Fibroblast of lung (primary cell): Measurements from ENCODE around the gene NIT1. TPM values are rescaled to one million over a fixed set of nuclear protein-coding genes. Genes with fewer than 3 reads are reported as not detected.

Experiments
- DNase-seq, 2 donors: peaks; one replicate each; pipeline versions ENCODE4 v3.0.0 to v3.0.0-alpha.2; 2010; ENCODE audit warnings: low read depth in 2 of 2
- H2AFZ ChIP-seq: 2 replicates; pipeline ENCODE4 v1.5.1; 2012; ENCODE audit warnings: low read length, control low read depth, inconsistent platforms
- H3K27ac ChIP-seq: 2 replicates; pipeline ENCODE4 v1.5.1; 2011; ENCODE audit warnings: low read length, control low read depth; ENCODE audit not compliant: insufficient read depth
- H3K27me3 ChIP-seq: 2 replicates; pipeline ENCODE4 v1.5.1; 2011; ENCODE audit warnings: mild to moderate bottlenecking, low read length; ENCODE audit not compliant: control insufficient read depth, insufficient read depth
- H3K36me3 ChIP-seq: 2 replicates; pipeline ENCODE4 v1.5.1; 2011; ENCODE audit warnings: low read length; ENCODE audit not compliant: control insufficient read depth, insufficient read depth
- H3K4me1 ChIP-seq: 2 replicates; pipeline ENCODE4 v1.5.1; 2011; ENCODE audit warnings: low read length; ENCODE audit not compliant: control insufficient read depth, insufficient read depth; ENCODE audit errors: extremely low read depth
- H3K4me2 ChIP-seq: 2 replicates; pipeline ENCODE4 v1.5.1; 2011; ENCODE audit warnings: low read length, control low read depth; ENCODE audit not compliant: insufficient read depth; ENCODE audit errors: extremely low read depth
- H3K4me3 ChIP-seq, 4 experiments: fragments of 200-600 bp in 1 of 4; sonication (generic) in 1 of 4; replicated peaks in 1 of 4; 2 replicates each; pipeline ENCODE4 v1.5.1; 2011 to 2016; ENCODE audit warnings: low read length in 4 of 4, low read depth in 3 of 4, mild to moderate bottlenecking in 3 of 4, control low read depth in 2 of 4, inconsistent platforms in 1 of 4, mixed read lengths in 1 of 4; ENCODE audit not compliant: insufficient read depth in 1 of 4; ENCODE audit errors: control extremely low read depth in 1 of 4
- H3K79me2 ChIP-seq: 2 replicates; pipeline ENCODE4 v1.5.1; 2012; ENCODE audit warnings: mild to moderate bottlenecking, low read length, inconsistent platforms; ENCODE audit not compliant: control insufficient read depth, insufficient read depth
- H3K9ac ChIP-seq: 2 replicates; pipeline ENCODE4 v1.5.1; 2011; ENCODE audit warnings: mild to moderate bottlenecking, low read length, control low read depth; ENCODE audit not compliant: insufficient read depth
- H3K9me3 ChIP-seq: 2 replicates; pipeline ENCODE4 v1.5.1; 2012; ENCODE audit warnings: low read depth, low read length; ENCODE audit not compliant: control insufficient read depth, insufficient read depth
- H4K20me1 ChIP-seq: 2 replicates; pipeline ENCODE4 v1.5.1; 2011; ENCODE audit warnings: low read length; ENCODE audit not compliant: control insufficient read depth, insufficient read depth; ENCODE audit errors: extremely low read depth
- EZH2 ChIP-seq: IDR thresholded peaks from 2 replicates; pipeline ENCODE4 v1.5.1; 2012; ENCODE audit warnings: low read length, control low read depth, mild to moderate bottlenecking; ENCODE audit errors: missing control alignments
- polyA minus RNA-seq: library from RNA; depleted of rRNA, polyadenylated mRNA; stranded (reverse); fragments of >200 nt; gene quantifications from 2 replicates; pipeline ENCODE4 v1.2.3, GENCODE V29; 2011; ENCODE audit warnings: low replicate concordance
- polyA plus RNA-seq, 2 donors: library from polyadenylated mRNA; depleted of rRNA in 1 of 2; stranded (reverse) in 1 of 2; unstranded in 1 of 2; fragments of >200 nt; gene quantifications; 2 replicates each; pipeline ENCODE4 v1.2.1, GENCODE V29; 2011 to 2012; ENCODE audit warnings: missing spikeins in 1 of 2
- total RNA-seq: library from RNA; depleted of rRNA; stranded (reverse); fragments of >200 nt; gene quantifications from 2 replicates; pipeline ENCODE4 v1.2.1, GENCODE V29; 2014
- TF ChIP-seq, protein P1 (sequence below), 2 donors: IDR thresholded peaks in 1 of 2; conservative IDR thresholded peaks in 1 of 2; 1 replicate in 1 of 2; 2 replicates in 1 of 2; pipeline ENCODE4 v1.5.1; 2011 to 2012; ENCODE audit warnings: low read length in 2 of 2, control low read depth in 1 of 2, inconsistent platforms in 1 of 2, low read depth in 1 of 2, mild to moderate bottlenecking in 1 of 2

The NIT1 gene, protein sequence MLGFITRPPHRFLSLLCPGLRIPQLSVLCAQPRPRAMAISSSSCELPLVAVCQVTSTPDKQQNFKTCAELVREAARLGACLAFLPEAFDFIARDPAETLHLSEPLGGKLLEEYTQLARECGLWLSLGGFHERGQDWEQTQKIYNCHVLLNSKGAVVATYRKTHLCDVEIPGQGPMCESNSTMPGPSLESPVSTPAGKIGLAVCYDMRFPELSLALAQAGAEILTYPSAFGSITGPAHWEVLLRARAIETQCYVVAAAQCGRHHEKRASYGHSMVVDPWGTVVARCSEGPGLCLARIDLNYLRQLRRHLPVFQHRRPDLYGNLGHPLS
- total RNA-seq = 24.7 and 30.6 TPM in 2 replicates
- 42.6 and 83.1 TPM in 2 replicates for polyA plus RNA-seq
- 25.8 and 37.3 TPM in 2 replicates for polyA plus RNA-seq (2012)
- polyA minus RNA-seq = 41.0 and 80.6 TPM in 2 replicates

DNA sequence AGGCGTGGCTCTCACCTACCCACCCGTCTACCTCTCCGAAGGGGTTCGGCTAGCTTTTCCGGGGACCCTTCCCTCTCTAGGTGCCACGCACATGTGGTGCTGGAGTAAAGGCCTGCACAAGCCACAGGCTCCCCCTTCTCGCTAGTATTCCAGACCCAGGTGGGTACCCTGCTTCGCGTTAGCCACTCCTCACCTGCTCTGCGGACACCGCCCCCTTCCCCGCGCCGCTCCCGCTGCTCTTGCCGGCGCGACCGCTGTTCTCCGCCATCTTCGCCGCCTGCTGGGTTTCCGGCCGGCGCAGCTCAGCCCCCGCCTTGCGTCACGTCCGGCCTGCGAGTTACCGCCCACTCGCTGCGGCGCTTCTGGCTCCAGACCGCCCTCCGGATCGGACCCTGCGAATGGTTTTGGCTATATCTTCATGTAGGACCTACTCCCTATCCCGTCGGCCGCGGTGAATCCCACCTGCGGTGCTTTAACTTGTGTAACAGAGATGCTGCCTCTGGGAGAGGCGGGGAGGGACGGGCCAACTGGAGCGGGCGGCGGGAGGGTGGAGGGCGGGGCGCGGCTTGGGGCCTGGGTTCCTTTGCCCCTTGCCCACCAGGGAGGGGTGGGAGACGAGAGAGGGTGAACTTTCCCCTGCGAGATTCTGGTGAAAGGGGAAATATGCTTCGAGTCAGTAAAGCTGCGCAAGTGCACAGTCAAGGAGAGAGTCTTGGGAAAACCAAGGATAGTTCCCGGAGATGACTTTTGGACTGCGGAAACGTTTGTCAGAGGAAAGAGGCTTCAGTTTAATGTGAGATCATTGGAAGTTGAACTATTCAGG is at the start of gene NIT1, which contains the start of gene PFDN2:
NIT1 (plus strand) TSS at position 347 of the 823 bp plus-strand sequence; CDS start at position 419, 72 bp downstream.
PFDN2 (minus strand) TSS at position 279 of the 823 bp plus-strand sequence; CDS start at position 268, 11 bp downstream.
- Histone ChIP-seq H3K4me1 (peaks cover 15% of the 10 kb centered on the region), H2AFZ (peak within 1 kb of the TSS; percentile 95), H3K36me3 (peaks cover 21% of the 10 kb centered on the region), H3K27ac (peak within 1 kb of the TSS; percentile 100), H3K27me3 (no peaks in the 10 kb centered on the region), H3K9ac (peak within 1 kb of the TSS; percentile 97), H3K4me3 (peak within 1 kb of the TSS; percentile 85 to 100 (median 96)), H3K4me2 (peak within 1 kb of the TSS; percentile 100), H3K79me2 (peaks cover 57% of the 10 kb centered on the region), H4K20me1 (peaks cover 2% of the 10 kb centered on the region), H3K9me3 (no peaks in the 10 kb centered on the region)
- DNase-seq = peak; percentile 84 to 87
- TF ChIP-seq, protein P1, sequence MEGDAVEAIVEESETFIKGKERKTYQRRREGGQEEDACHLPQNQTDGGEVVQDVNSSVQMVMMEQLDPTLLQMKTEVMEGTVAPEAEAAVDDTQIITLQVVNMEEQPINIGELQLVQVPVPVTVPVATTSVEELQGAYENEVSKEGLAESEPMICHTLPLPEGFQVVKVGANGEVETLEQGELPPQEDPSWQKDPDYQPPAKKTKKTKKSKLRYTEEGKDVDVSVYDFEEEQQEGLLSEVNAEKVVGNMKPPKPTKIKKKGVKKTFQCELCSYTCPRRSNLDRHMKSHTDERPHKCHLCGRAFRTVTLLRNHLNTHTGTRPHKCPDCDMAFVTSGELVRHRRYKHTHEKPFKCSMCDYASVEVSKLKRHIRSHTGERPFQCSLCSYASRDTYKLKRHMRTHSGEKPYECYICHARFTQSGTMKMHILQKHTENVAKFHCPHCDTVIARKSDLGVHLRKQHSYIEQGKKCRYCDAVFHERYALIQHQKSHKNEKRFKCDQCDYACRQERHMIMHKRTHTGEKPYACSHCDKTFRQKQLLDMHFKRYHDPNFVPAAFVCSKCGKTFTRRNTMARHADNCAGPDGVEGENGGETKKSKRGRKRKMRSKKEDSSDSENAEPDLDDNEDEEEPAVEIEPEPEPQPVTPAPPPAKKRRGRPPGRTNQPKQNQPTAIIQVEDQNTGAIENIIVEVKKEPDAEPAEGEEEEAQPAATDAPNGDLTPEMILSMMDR (conservative IDR thresholded peaks at IDR 0.05 in 1 of 2, IDR thresholded peaks at IDR 0.05 in 1 of 2; ENCODE audit: low read depth in 1 of 2, low read length in 2 of 2) = no peak
- TF ChIP-seq EZH2 = no peak

DNA sequence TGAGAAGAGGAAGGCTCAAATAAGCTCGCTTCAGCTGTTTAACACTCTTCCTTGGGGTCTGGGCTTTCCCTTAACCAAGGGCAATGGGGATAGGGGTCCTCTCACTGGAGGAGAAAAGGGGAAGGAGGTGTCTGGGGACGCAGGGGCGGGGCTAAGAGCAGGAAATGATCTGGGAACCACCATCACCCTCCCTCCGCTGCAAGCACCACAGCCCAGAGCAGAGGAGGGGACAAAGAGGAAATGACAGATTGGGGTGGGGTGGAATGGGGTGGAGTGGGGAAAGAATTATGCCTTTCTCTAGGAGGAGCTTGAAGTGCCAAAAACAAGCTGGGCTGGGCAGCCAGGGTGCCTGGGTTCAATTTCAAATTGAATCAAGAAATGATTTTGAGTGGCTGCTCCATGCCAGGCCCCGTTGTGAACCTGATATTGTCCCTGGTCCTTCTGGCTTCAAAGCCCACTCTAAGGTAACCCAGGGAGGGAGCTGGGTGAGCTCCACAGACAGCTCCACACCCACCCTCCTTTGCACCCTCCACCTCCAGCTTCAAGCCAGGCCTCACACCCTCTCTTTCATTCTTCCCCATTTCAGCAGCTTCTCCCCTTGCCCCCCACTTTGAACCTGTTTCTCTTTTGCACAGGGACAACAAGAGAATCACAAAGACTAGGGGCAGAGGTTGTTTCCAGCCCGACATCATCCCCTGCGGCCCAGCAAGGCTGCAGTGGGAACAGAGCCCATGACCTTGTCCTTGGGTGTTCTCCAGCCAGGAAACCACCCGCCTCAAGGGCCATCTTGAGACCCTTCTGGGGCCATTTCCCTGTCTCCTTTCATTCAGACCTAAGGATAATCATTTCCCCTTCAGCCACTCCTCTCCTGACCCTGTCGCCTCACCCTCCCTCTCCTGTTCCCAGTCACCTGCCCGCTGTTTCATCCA is 49.3 kb upstream of the NIT1 start:
- TF ChIP-seq, protein P1 (conservative IDR thresholded peaks at IDR 0.05 in 1 of 2, IDR thresholded peaks at IDR 0.05 in 1 of 2; ENCODE audit: low read depth in 1 of 2, low read length in 2 of 2) = no peak
- no peak for TF ChIP-seq EZH2
- H3K4me2 ChIP-seq = no peak overlapping the region
- H3K4me3 ChIP-seq = no peak overlapping the region
- no peaks in the 10 kb centered on the region for H3K79me2 ChIP-seq
- H3K4me1 ChIP-seq = no peaks in the 10 kb centered on the region
- peaks cover 4% of the 10 kb centered on the region for H3K27me3 ChIP-seq
- H3K27ac ChIP-seq = no peak overlapping the region
- H3K36me3 ChIP-seq = no peaks in the 10 kb centered on the region
- H2AFZ ChIP-seq = no peak overlapping the region
- no peak for DNase-seq
- H3K9ac ChIP-seq = no peak overlapping the region
- H3K9me3 ChIP-seq = no peaks in the 10 kb centered on the region
- H4K20me1 ChIP-seq = no peaks in the 10 kb centered on the region
